ENCODE measurements around the gene TRPM3. TPM values are rescaled to one million over a fixed set of nuclear protein-coding genes. Genes with fewer than 3 reads are reported as not detected.

Gene TRPM3
- total RNA-seq, 1 experiment from 2014 or later, result 0.26 TPM

DNA sequence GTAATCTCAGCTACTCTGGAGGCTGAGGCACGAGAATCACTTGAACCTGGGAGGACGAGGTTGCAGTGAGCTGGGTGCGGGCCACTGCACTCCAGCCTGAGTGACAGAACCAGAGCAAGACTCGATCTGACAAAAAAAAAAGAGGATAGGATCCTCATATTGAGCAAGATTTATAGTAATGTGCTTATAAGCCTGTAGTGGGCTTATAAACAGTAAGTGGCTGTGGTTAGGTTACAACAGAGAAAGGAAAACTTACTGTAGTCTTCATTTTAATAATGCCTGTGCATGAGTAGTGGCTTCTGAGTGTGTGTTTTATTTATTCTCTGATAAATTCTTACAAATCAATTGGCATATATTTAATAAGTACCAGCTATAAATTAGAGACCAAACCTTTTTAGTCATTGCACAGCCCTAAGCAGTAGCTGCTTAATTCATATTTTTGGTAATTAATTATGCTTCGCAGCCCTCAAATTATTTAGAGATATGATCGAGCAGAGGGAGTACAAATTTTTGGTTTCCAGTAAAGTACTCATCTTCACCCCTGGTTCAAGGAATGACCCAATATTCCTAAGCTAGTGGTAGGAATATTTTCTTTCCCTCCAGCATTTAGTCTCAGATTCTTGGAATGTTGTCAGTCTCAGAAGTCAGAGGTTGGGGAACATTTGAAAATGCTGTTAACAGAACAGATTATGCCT, 633.2 kb downstream of the TRPM3 start:
- Histone ChIP-seq H3K79me2 (ENCODE audit: low read depth) (no peaks in the 10 kb centered on the region), H3K4me3 (no peak overlapping the region), H3F3A (ENCODE audit: insufficient read depth, low read depth) (no peaks in the 10 kb centered on the region), H3K27ac (no peak overlapping the region), H4K20me1 (ENCODE audit: insufficient read depth) (no peaks in the 10 kb centered on the region), H3K4me1 (replicated peaks; ENCODE audit: insufficient read depth) (no peaks in the 10 kb centered on the region), H3K9me2 (ENCODE audit: insufficient read depth) (no peaks in the 10 kb centered on the region), H2AFZ (no peak overlapping the region), H3K4me2 (no peak overlapping the region), H3K36me3 (ENCODE audit: low read depth) (no peaks in the 10 kb centered on the region), H3K9me3 (ENCODE audit: insufficient read depth, low read depth) (no peaks in the 10 kb centered on the region), H3K27me3 (ENCODE audit: insufficient read depth, low read depth) (no peaks in the 10 kb centered on the region)
- ChIA-PET CTCF (no interaction called here), POLR2A (ENCODE audit: unreplicated experiment) (interaction anchor here (0.6 kb wide), 1 partner anchor 162 kb away, joined by 6 read pairs; no protein-coding TSS in a partner anchor)
- no peak for DNase-seq
- no TSS peak for BruUV-seq (replicated peaks)
- no peak for TF ChIP-seq EZH2 (IDR thresholded peaks at IDR 0.05; ENCODE audit: low read depth)
- TF ChIP-seq, protein P1, sequence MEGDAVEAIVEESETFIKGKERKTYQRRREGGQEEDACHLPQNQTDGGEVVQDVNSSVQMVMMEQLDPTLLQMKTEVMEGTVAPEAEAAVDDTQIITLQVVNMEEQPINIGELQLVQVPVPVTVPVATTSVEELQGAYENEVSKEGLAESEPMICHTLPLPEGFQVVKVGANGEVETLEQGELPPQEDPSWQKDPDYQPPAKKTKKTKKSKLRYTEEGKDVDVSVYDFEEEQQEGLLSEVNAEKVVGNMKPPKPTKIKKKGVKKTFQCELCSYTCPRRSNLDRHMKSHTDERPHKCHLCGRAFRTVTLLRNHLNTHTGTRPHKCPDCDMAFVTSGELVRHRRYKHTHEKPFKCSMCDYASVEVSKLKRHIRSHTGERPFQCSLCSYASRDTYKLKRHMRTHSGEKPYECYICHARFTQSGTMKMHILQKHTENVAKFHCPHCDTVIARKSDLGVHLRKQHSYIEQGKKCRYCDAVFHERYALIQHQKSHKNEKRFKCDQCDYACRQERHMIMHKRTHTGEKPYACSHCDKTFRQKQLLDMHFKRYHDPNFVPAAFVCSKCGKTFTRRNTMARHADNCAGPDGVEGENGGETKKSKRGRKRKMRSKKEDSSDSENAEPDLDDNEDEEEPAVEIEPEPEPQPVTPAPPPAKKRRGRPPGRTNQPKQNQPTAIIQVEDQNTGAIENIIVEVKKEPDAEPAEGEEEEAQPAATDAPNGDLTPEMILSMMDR (conservative IDR thresholded peaks at IDR 0.05), result no peak
- intact Hi-C loops (cut with micrococcal nuclease; ENCODE audit: unreplicated experiment), result no loop called here

DNA sequence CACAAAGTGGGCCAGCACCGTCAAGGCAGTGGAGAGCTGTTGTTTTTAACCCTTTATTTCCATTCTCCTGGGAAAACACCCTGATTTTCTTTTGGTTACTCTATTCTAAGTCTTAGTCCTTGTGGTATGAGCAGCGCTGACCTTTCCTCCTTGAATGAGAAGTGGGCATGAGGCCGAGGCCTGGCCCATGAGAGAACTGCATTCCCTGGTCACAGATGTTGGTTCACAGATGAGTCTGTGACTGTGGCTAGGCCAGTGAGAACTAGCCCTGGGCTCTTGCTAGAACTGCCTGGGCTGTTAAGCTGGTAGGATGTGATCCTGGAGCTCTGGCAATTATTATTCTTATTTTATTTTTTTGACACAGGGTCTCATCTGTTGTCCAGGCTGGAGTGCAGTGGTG, 635.3 kb downstream of the TRPM3 start:
- no peak overlapping the region for H2AFZ ChIP-seq
- no peaks in the 10 kb centered on the region for H3K36me3 ChIP-seq (ENCODE audit: low read depth)
- intact Hi-C loops (cut with micrococcal nuclease; ENCODE audit: unreplicated experiment), result no loop called here
- no peak overlapping the region for H3K4me2 ChIP-seq
- H4K20me1 ChIP-seq (ENCODE audit: insufficient read depth), result no peaks in the 10 kb centered on the region
- no peaks in the 10 kb centered on the region for H3K9me3 ChIP-seq (ENCODE audit: insufficient read depth, low read depth)
- no peaks in the 10 kb centered on the region for H3K79me2 ChIP-seq (ENCODE audit: low read depth)
- H3K9me2 ChIP-seq (ENCODE audit: insufficient read depth), result no peaks in the 10 kb centered on the region
- TF ChIP-seq, protein P1 (conservative IDR thresholded peaks at IDR 0.05), result no peak
- no peak for TF ChIP-seq EZH2 (IDR thresholded peaks at IDR 0.05; ENCODE audit: low read depth)
- no peaks in the 10 kb centered on the region for H3K27me3 ChIP-seq (ENCODE audit: insufficient read depth, low read depth)
- H3F3A ChIP-seq (ENCODE audit: insufficient read depth, low read depth), result no peaks in the 10 kb centered on the region
- H3K4me3 ChIP-seq, result no peak overlapping the region
- ChIA-PET POLR2A (ENCODE audit: unreplicated experiment) (no interaction called here), CTCF (no interaction called here)
- DNase-seq, result no peak
- no TSS peak for BruUV-seq (replicated peaks)
- no peak overlapping the region for H3K27ac ChIP-seq
- H3K4me1 ChIP-seq (replicated peaks; ENCODE audit: insufficient read depth), result no peaks in the 10 kb centered on the region

DNA sequence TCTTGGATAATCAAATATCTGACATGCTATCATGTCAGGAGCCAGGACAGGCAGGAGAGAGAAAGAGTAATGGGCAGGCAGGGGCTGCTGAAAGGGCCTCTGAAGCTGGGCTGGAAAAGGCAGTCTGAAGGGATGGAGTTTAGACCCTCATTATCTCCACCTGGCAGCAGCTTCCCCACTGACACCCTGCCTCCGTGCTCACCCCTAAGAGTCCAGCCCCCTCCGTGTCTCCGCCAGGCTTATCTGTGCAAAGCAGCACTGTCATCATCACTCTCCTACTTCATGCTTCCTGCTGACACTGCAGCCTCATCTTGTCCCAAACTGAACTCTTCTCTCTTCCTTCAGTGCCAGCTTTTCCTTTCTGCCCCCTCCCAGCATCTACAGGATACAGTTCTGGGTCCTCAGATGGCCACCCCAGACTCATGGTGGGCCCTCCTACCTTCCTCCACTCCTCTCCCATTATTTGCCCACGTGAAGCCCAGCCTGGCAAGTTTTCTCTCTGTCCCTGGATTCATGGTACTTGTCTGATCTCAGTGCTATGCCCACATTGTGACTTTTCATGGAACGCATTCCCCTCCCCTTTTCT, 636.1 kb downstream of the TRPM3 start:
- Histone ChIP-seq H3K79me2 (ENCODE audit: low read depth) (no peaks in the 10 kb centered on the region), H3K27me3 (ENCODE audit: insufficient read depth, low read depth) (no peaks in the 10 kb centered on the region), H3K9me3 (ENCODE audit: insufficient read depth, low read depth) (no peaks in the 10 kb centered on the region), H2AFZ (no peak overlapping the region), H3K36me3 (ENCODE audit: low read depth) (no peaks in the 10 kb centered on the region), H3K9me2 (ENCODE audit: insufficient read depth) (no peaks in the 10 kb centered on the region), H3K27ac (no peak overlapping the region), H4K20me1 (ENCODE audit: insufficient read depth) (no peaks in the 10 kb centered on the region), H3K4me2 (no peak overlapping the region), H3K4me3 (no peak overlapping the region), H3F3A (ENCODE audit: insufficient read depth, low read depth) (no peaks in the 10 kb centered on the region), H3K4me1 (replicated peaks; ENCODE audit: insufficient read depth) (peaks cover 5% of the 10 kb centered on the region; the same call in 1 of the 2 replicates)
- BruUV-seq (replicated peaks), result no TSS peak
- intact Hi-C loops (cut with micrococcal nuclease; ENCODE audit: unreplicated experiment), result loop anchor here (2.0 kb wide), 1 partner anchor 117 kb away; no protein-coding TSS in a partner anchor
- POLR2A ChIA-PET (ENCODE audit: unreplicated experiment), result no interaction called here
- CTCF ChIA-PET, result interaction anchor here (0.7 kb wide), 1 partner anchor 111 kb away, joined by 3 read pairs; no protein-coding TSS in a partner anchor
- DNase-seq, result no peak
- no peak for TF ChIP-seq EZH2 (IDR thresholded peaks at IDR 0.05; ENCODE audit: low read depth)
- TF ChIP-seq, protein P1 (conservative IDR thresholded peaks at IDR 0.05), result no peak
